B cell (primary cell): ENCODE results near the gene NRP1.

ENCODE experiments used
- CTCF ChIP-seq: fragments of 200-600 bp; IDR thresholded peaks from one replicate; pipeline ENCODE4 v1.8.0; 2022; ENCODE audit warnings: antibody characterized with exemption, mild to moderate bottlenecking
- EZH2 ChIP-seq: IDR thresholded peaks from 2 replicates; pipeline ENCODE4 v1.6.1; 2012; ENCODE audit warnings: borderline replicate concordance, low read depth, mild to moderate bottlenecking, moderate library complexity, low read length; ENCODE audit not compliant: insufficient read depth, poor library complexity, severe bottlenecking

GRCh38 chr10:33216661-33217427, 117.6 kb downstream of the NRP1 start:
- TF ChIP-seq CTCF (no peak), EZH2 (no peak)
